GM13977 (cell line): ENCODE measurements around the gene CATSPERD.

Source experiments
- DNase-seq: peaks from one replicate; pipeline ENCODE4 v3.0.0; 2012; ENCODE audit warnings: low spot score
- in situ Hi-C: fragments of 300-500 bp; cut with MboI; formaldehyde crosslinking; loops from one replicate; pipeline ENCODE4 v1.12.0; 2022; ENCODE audit warnings: low sequenced_read_pairs, low pct_unique_long_range_greater_than_20kb, mixed read lengths, inconsistent platforms; ENCODE audit not compliant: unreplicated experiment
- TF ChIP-seq, protein P1 (sequence below): IDR thresholded peaks from 2 replicates; pipeline ENCODE4 v1.5.1; 2012; ENCODE audit warnings: mild to moderate bottlenecking, control low read depth; ENCODE audit not compliant: insufficient read depth; ENCODE audit errors: extremely low read depth, missing control alignments

CATSPERD gene

DNA sequence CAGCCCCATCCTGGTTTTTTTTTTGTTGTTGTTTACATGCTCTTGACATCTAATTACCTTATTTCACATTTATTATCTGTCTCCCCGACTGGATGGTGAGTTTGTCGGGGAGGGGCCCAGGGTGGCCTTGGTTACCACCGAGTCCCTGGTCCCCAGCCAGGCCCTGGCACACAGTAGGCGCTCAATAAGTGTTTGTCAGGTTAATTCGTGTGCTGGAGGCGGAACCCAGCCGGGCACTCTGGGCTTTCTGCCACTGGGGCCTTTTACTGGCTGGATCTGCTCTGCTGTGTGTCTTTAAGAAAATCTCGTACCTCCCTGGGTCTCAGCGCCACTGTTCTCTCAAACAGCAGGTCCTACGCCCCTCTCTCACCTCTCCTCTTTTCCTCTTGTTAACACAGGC is 89.0 kb downstream of the CATSPERD start:
- DNase-seq: no peak
- TF ChIP-seq, protein P1, sequence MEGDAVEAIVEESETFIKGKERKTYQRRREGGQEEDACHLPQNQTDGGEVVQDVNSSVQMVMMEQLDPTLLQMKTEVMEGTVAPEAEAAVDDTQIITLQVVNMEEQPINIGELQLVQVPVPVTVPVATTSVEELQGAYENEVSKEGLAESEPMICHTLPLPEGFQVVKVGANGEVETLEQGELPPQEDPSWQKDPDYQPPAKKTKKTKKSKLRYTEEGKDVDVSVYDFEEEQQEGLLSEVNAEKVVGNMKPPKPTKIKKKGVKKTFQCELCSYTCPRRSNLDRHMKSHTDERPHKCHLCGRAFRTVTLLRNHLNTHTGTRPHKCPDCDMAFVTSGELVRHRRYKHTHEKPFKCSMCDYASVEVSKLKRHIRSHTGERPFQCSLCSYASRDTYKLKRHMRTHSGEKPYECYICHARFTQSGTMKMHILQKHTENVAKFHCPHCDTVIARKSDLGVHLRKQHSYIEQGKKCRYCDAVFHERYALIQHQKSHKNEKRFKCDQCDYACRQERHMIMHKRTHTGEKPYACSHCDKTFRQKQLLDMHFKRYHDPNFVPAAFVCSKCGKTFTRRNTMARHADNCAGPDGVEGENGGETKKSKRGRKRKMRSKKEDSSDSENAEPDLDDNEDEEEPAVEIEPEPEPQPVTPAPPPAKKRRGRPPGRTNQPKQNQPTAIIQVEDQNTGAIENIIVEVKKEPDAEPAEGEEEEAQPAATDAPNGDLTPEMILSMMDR: no peak
- in situ Hi-C loops: loop anchor here (25.0 kb wide), 1 partner anchor 203 kb away; no protein-coding TSS in a partner anchor

DNA sequence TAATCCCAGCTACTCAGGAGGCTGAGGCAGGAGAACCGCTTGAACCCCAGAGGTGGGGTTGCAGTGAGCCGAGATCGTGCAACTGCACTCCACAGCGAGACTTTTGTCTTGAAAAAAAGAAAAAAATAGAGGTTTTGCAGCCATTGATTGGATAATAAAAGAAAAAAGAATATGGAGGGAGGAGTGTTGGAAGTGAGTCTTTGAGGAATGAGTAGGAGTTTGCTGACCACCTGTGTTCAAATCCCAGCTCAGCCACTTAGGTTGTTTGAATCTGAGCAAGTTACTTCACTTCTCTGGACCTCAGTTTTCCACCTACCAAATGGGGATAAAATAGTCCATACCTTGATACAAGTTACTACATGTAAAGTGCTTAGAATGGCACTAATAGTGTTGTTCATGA is 90.7 kb downstream of the CATSPERD start:
- in situ Hi-C loops: loop anchor here (25.0 kb wide), 1 partner anchor 201 kb away; no protein-coding TSS in a partner anchor
- DNase-seq: no peak
- TF ChIP-seq, protein P1: no peak

DNA sequence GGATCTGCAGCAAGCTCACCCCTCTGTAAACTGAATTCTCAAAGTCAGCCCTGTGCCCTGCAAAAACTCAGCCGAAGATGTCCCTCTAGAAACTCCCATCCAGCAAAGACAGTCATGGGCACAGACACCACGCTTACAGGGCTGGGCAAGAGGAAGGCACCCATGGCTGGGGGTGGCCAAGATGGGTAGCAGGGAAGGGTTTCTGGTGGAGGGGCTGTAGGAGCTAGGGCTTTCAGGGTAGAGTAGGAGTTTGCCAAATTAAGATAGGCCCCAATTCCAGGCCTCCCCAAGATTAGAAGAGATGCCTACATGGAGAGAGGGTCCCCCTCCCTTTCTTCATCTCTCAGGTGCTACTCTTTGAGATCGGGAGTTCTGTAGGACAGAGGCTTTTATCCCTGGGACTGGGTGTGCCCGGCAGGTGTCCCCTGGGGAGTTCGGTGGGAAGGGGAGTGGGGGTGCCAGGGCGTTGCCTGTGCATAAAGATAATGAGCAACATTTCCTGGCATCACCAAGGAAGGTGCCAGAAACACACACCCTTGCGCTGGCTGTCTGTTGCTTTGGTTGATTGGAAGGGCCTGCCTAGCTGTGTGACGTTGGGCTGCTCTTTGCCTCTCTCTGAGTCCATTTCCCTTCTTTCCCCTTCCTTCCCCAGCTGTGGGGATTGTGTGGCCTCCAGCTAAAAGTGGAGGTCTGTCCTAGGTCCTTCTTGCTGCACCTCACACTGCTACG is 93.8 kb downstream of the CATSPERD start:
- in situ Hi-C loops: loop anchor here (25.0 kb wide), 1 partner anchor 198 kb away; no protein-coding TSS in a partner anchor
- no peak for DNase-seq

DNA sequence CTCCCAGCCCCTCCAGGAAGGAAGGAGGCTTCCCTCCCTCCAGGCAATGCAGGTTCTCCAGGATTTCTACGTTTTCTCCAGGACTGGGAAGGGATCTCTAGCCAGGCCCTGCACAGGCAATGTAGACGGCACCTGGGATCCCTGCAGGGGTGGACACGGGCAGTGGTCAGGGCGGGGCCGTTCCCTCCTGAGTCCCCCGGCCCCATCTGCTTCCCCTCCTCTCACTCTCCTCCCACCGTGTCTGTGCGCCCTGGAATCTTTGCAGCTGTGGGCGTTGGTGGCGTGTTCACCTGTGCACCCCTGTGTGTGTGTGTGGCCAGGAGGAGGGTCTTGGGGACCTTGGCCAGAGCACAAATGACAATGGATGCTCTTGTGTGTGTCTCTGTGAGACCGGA is 94.4 kb downstream of the CATSPERD start:
- in situ Hi-C loops: loop anchor here (25.0 kb wide), 1 partner anchor 197 kb away; no protein-coding TSS in a partner anchor
- TF ChIP-seq, protein P1: no peak
- no peak for DNase-seq

More for the DNA sequence above, 93.8 kb downstream of the CATSPERD start:
- TF ChIP-seq, protein P1: no peak

DNA sequence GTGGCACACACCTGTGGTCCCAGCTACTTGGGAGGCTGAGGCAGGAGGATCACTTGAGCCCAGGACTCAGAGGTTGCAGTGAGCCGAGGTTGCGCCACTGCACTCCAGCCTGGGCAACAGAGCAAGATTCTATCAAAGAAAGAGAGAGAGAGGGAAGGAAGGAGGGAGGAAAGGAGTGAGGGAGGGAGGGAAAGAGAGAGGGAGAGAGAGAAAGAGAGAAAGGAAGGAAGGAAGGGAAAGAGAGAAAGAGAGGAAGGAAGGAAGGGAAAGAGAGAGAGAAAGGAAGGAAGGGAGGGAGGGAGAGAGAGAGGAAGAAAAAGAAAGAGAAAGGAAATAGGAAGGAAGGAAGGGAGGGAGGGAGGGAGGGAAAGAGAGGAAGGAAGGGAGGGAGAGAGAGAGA is 96.8 kb downstream of the CATSPERD start:
- TF ChIP-seq, protein P1: no peak
- in situ Hi-C loops: loop anchor here (25.0 kb wide), 1 partner anchor 195 kb away; no protein-coding TSS in a partner anchor
- DNase-seq: no peak

DNA sequence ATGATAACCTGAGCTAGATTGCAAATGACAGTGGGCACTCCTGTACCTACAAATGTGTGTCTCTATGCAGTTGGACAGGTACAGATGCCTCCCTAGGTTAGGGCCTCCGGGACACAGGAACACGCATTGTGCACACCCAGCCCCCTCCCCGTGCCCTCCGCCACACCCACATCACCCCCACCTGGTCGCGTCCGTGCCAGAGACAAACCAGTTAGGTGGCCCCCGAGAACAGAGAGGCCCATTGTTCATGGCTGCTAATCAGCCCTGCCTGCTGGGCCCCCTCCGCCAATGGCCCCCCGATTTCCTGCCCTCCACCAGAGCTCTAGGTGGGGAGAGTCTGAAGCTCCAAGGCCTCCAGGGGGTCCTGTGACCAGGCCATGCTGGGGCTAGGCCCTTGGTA is 98.2 kb downstream of the CATSPERD start:
- in situ Hi-C loops: loop anchor here (25.0 kb wide), 1 partner anchor 194 kb away; no protein-coding TSS in a partner anchor
- TF ChIP-seq, protein P1: no peak
- no peak for DNase-seq
